DMS79 treated with DMSO at 0.1 percent for 48 hours (cell line): ENCODE measurements around the gene PARP14.
"Not testable (repeated sequence)": the region's sequence is repeated elsewhere in the genome, so short reads cannot be mapped to it uniquely, and the experiment has no call there.

ENCODE experiments used
- DNase-seq: peaks from one replicate; lab custom pipeline; 2025; lab: John Stamatoyannopoulos, UW

Gene PARP14

DNA sequence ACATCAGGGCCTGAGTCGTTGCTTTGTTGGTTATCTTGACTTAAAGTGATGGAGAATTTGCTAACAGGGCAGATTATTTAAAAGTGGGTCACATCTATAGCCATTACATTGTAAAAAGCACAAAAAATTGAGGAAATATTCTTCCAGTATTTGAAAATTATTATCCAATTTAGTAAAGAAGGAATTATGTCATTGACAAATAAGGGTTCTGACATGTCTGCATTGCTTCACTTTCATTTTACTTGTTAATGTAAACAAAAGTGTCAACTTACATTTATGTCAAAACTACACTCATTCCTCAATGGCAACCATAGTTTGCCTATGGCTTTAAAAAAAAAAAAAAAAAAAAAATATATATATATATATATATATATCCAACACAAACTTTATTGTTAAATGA, 3.4 kb upstream of the PARP14 start:
- DNase-seq: no peak

DNA sequence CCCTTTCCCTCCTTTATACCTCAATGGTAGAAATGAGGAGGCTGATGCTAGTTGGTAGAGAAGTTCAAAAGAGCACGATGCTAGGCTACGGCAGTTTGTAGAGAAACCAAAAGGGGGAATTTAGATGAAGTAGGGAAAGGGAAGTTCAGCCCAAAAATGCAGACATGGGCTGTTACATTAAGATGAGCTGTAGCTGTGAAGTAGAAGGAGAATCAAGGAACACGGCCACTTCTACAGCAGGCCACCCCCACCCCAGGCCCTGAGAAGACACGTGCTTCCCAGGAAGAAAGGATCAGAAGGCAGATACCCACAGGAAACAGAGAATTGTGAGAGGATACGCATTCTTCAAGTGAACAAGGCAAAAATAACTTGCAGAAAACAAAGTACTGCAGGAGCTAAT, 2.1 kb upstream of the PARP14 start:
- DNase-seq: no peak

DNA sequence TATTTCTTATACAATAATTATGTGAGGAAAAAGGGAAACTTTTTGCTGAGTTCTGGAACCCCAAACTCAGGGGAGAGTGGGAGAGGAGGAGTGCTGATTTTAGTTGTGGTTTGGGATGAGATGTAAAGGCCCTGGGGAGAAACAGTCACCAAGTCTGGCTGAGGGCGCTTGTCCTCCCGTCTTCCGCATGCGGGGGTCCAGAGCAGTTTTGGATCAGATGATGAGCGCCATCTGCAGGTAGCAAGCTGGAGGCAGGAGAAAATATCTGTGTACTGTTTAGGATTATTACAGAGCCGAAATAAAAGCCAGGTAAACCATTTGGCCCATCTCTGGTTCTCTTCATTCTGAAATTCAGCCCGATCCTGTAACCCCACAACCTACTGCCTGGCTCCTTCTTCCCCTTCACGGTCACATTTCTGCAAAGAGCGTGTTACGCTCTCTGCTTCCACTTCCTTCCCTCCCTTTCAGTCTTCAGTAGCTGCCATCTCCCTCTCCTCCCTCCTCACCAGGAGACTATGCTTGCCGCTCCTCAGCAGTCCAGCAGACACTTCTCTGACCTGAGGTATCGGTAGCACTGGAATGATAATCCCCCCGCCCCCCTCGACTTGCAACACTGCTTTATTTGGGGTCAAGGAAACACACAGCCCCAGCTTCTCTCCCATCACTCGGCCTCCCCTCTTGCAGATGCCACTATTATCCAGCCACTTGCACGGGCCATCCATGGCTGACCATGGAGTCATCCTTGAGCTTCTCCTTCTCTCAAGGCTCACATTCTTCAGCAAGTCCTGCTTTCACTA, 1.4 kb upstream of the PARP14 start:
- DNase-seq: peak; percentile 83

DNA sequence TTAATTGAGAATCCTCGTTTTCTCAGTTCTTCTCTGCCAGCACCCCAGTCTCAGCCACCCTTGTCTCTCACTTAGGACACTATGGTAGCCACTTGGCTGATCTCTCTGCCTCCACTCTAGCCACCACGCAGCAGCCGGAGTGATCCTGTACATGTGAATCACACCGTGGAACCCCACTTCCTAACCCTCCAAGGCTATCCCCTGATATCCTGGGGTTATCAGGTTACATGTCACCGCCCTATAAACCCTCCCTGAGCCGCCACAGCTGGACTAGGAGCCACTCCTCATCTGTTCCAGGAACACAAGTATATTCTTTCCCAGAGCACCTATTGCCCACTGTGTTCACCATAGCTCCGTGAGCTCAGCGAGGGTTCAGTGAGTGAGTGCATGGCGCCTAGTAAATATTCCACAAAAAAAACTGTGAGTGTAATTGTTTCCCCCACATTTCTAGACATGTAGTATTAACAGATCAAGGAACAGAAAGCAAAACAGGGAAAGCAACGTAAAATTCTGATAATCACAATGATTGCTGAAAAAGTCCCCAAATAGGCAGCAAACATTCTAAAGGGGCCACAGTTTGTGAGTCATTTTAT, 661 bp upstream of the PARP14 start:
- DNase-seq: peak; percentile 58

- DNase-seq: peak; percentile 26
Measured at GRCh38 chr3:122681284-122681973, 790 bp downstream of the PARP14 start.

DNA sequence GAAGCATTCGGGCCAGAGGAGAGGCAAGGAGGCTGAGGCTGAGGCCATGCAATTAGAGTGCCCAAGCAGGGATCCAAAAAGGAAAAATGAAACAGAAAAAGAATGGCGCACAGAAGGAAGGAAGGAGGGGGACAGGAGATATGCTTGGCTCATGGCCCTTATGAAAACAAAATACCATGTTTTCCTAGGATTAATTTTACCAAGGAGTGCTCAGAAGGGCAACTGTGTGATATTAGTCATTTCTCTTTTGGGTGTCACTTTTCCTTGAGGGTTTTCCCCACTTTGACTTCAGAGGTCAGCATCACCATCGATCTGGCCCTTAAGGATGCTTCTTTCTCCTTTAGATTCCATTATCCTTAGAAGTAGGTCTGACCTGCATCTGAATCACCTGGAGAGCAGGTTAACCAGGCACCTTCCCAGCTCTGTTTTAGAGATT, 1.4 kb downstream of the PARP14 start:
- DNase-seq: no peak

GRCh38 chr3:122682778-122683411, 2.3 kb downstream of the PARP14 start:
- DNase-seq: not testable (repeated sequence)

DNA sequence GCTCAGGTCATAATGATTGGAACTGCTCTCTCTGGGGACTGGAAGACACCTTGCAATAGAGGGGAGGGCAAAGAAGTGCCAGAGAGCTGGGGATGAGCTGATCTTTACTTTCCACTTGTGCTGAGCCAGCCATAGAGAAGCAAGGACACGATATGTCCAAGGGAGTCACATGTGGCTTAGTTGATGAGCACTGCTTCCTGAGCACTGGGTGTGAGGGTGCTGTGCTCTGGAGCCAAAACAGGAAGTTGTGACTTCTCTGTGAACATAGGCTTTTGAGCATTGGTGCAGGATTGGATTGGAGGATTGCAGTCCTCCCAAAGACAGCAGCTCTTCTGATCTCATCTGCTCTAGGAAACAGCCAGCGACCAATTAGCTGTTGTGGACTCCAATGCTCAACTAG, 6.7 kb downstream of the PARP14 start:
- no peak for DNase-seq

DNA sequence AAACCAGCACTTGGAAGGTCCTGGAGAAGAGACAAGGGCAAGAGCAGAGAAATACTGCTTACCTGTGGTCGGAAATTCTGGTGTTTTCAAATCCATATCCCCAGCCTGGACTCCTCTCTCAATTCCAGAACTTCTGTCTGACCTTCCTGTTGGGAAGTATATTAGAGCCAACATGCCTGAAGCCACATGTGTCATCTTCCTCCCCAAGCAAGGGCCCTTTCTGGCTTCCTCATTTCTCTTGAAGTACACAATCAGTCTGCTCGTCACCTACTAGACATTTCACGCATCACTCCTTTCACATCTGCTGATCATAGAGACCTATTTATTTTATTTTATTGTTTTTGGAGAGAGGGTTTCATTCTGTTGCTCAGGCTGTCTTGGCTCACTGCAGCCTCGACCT, 8.4 kb downstream of the PARP14 start:
- DNase-seq: no peak

- DNase-seq: no peak
Measured at GRCh38 chr3:122689587-122689986, 8.9 kb downstream of the PARP14 start.

GRCh38 chr3:122690096-122690495, 9.5 kb downstream of the PARP14 start:
- no peak for DNase-seq

DNA sequence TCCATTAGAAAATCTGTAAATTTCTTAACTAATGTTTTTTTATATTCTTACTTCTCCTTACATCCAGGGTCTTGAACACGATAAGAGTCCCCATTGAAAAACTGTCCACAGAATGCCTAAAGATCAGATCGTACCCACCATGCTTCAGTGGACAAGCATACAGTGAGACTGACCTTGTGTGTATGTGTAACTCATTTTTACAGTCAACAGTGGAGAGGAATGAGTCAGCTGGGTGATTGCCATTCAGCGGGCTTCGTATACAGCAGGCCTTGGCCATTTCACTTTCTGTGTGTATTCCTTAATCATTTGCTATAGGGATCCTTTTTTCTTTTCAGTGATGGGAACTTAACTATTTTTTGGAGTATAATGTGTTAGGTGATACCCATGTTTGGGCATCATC, 10.6 kb downstream of the PARP14 start:
- no peak for DNase-seq

- no peak for DNase-seq
Measured at GRCh38 chr3:122692674-122693073, 12.0 kb downstream of the PARP14 start.

DNA sequence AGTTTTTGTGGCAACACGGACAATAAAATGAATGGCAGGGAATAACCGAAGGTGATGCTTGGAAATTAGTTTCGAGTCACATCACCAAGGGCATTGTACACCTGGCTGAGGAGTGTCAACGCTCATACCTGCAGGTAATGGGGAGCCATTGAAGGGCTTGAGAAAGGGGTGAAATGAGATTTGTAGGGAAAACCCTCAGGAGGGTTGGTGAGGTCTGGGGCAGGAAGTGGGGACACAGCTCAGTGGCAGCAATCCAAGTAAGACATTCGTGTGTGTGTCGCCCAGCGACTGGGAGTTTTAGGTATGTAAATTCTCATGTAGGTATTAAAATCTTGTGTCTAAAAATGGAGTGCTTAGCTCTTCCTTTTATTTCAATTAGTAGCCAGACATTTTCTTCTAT, 14.3 kb downstream of the PARP14 start:
- no peak for DNase-seq

DNA sequence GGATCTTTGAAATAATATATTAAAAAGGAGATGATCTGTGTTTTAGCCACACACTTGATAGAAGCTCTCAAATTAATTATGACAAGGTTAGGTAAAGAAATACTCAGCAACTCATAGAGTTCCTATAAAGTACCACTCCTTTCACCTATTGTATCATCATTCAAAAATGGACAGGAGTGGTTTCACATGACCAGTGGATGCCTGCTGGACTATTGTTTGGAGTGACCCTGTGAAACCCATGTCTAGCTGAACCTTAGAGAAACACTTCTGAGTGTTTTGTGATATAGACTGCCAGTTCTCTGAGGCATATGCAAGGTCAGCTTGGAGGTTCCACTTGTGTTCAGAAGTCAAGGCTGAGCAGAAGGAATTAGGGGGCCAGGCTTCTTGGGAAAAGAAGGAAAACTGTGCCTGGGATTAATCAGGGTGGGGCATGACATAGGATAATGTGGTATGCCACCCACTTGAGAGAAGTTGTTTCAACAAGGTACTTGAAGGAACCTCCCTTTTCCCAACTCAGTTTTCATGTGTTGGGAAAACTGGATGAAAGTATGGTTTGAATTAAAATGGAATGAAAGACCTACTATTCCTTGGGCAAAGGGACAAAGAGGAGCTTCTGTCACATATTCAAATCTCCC, 15.4 kb downstream of the PARP14 start:
- no peak for DNase-seq

DNA sequence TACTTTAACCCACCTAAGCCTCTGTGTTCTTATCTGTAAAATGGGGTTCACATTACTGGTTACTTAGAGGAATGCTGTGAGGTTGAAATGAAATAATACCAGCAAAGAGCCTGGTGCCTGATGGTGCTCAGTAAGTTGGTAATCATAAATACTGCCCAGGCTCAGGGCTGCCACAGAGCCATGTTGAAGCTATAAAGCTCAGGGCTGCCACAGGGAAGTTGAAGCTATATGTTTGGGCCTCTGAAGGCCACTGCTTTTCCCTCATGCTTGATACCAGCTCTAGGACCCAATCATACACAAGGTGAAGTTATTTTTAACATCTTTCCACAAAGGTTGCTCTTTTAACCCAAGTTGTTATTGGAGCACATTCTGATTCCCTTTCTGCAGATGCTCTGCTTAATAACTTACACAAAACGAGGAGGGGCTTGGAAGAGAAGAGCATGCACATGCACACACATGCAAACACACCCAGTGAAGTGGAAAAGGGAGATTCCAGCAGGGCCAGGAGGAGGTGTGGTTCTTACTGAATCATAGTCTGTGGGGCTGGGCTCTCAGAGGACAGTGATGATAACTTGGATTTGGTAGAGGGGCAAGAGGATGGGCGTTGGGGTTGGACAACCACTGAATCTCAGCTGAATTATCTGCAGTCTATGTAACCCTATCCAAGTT, 17.4 kb downstream of the PARP14 start:
- DNase-seq: no peak

DNA sequence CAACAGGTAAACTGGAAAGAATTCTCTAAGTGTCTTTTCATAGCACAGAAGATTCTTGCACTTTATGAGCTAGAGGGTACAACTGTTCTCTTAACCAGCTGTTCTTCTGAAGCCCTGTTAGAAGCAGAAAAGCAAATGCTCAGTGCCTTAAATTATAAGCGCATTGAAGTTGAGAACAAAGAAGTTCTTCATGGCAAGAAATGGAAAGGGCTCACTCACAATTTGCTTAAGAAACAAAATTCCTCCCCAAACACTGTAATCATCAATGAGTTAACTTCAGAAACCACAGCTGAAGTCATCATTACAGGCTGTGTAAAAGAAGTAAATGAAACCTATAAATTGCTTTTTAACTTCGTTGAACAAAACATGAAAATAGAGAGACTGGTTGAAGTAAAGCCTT, 19.6 kb downstream of the PARP14 start:
- no peak for DNase-seq

DNA sequence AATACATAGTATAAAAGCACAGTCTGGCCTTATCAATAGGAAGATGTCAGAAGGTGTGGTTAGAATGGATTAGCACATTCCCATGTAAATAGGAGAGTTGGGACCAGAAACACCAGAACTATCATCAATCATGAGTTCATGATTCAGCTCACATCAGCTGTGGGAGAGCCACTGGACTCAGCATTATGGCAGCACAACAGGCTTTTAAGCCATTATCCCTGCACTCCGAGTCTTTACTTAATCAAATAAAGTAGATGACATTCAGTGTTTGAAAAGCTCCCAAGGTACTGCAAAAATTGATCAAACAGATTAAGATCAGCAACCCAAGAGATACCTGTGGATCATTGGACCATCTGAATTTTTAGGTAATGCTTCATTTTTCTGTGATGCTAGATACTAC, 24.7 kb downstream of the PARP14 start:
- no peak for DNase-seq

GRCh38 chr3:122710616-122711251, 30.1 kb downstream of the PARP14 start:
- not testable (repeated sequence) for DNase-seq

DNA sequence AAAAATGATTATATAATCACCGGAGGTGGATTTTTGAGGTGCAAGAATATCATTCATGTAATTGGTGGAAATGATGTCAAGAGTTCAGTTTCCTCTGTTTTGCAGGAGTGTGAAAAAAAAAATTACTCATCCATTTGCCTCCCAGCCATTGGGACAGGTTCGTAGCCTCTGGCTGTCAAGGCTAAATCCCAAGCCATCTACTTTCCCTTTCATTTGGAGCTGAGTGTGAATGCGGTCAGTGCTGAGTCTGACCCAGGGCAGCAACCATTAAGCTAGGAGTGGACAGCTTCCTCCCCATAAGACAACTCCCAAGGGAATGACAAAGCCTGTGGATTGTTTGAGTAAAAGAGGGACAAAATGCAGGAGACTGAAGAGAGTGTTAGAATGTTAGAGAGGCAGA, 33.6 kb downstream of the PARP14 start:
- no peak for DNase-seq

DNA sequence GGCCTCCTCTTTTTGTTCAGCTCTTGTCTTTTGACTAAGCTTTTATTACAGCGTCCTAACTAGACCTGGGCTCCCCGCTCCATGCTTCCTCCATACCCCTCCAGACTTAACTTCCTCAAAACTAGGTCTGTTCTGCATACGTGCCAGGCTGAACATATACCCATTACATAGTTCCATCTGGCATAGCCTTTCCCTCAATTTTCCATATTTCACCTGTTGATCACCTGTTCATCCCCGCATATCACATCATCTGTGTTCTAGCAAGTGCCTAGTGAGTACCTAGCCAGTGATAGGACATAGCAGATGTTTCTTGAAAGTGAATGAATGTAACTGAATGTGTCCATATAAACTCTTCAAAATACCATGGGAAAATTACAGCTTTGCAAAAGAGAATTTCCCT, 36.0 kb downstream of the PARP14 start:
- DNase-seq: no peak
